H1 (cell line): ENCODE data around the gene IL2RA.

Source experiments
- CHD2 ChIP-seq: IDR thresholded peaks from 2 replicates; pipeline ENCODE4 v1.6.1; 2012; ENCODE audit warnings: low read length, improper control_type of control experiment
- CREB1 ChIP-seq: IDR thresholded peaks from 2 replicates; pipeline ENCODE4 v1.6.1; 2012; ENCODE audit warnings: inconsistent platforms
- EZH2 ChIP-seq: fragments of 200-600 bp; sonication (generic); IDR thresholded peaks from 2 replicates; pipeline ENCODE4 v1.7.1; 2012; ENCODE audit warnings: low read depth, mild to moderate bottlenecking, moderate library complexity, low read length, inconsistent platforms; ENCODE audit not compliant: severe bottlenecking
- GTF2F1 ChIP-seq: IDR thresholded peaks from 2 replicates; pipeline ENCODE4 v1.6.1; 2012; ENCODE audit warnings: low read depth, low read length, improper control_type of control experiment, borderline replicate concordance
- POLR2A ChIP-seq, 2 experiments: IDR thresholded peaks; 1 replicate in 1 of 2; 2 replicates in 1 of 2; pipeline ENCODE4 v1.6.1; 2011; ENCODE audit warnings: low read depth in 2 of 2, low read length in 2 of 2, mild to moderate bottlenecking in 2 of 2; ENCODE audit errors: control extremely low read depth in 1 of 2
- TF ChIP-seq, protein P1 (sequence below), 3 experiments: IDR thresholded peaks; 1 replicate in 2 of 3; 2 replicates in 1 of 3; pipeline versions ENCODE4 v1.5.1 to v1.6.1; 2011; ENCODE audit warnings: low read length in 3 of 3, mild to moderate bottlenecking in 3 of 3, inconsistent platforms in 2 of 3, low read depth in 1 of 3, moderate library complexity in 1 of 3; ENCODE audit not compliant: insufficient read depth in 1 of 3; ENCODE audit errors: control extremely low read depth in 1 of 3

DNA sequence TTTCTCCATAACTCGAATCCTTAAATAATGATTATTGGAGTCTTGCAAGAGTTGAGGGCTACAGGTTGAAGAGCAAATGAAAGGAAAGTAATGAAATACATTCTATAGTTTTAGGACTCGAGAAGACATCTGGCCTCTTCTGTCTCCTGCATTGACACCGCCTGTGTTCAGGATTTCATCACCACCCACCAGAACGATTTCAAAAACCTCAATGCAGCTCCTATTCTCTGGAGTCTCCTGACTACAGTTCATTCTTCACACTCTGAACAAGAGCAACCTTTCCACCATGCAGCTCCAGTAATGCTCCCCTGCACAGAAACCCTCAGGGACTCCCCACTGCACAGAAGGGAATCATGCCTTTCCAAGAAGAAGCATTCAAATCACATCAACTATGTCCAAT is 90.3 kb downstream of the IL2RA start:
- TF ChIP-seq, protein P1, sequence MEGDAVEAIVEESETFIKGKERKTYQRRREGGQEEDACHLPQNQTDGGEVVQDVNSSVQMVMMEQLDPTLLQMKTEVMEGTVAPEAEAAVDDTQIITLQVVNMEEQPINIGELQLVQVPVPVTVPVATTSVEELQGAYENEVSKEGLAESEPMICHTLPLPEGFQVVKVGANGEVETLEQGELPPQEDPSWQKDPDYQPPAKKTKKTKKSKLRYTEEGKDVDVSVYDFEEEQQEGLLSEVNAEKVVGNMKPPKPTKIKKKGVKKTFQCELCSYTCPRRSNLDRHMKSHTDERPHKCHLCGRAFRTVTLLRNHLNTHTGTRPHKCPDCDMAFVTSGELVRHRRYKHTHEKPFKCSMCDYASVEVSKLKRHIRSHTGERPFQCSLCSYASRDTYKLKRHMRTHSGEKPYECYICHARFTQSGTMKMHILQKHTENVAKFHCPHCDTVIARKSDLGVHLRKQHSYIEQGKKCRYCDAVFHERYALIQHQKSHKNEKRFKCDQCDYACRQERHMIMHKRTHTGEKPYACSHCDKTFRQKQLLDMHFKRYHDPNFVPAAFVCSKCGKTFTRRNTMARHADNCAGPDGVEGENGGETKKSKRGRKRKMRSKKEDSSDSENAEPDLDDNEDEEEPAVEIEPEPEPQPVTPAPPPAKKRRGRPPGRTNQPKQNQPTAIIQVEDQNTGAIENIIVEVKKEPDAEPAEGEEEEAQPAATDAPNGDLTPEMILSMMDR (IDR thresholded peaks at IDR 0.05; ENCODE audit: control extremely low read depth in 1 of 3, insufficient read depth in 1 of 3, low read depth in 1 of 3, low read length in 3 of 3) = no peak
- TF ChIP-seq EZH2 (no peak), GTF2F1 (no peak), CREB1 (no peak), POLR2A (IDR thresholded peaks at IDR 0.05; ENCODE audit: control extremely low read depth in 1 of 2, low read depth in 2 of 2, low read length in 2 of 2) (no peak), CHD2 (no peak)
